Measurements from ENCODE around the gene NOL3.

The NOL3 gene

GRCh38 chr16:67155295-67156142, 14.8 kb upstream of the NOL3 start:
- peak in 1 of 2 experiments; percentile 11 for DNase-seq

GRCh38 chr16:67156143-67156844, 14.0 kb upstream of the NOL3 start:
- no peak for DNase-seq

GRCh38 chr16:67157106-67157748, 13.1 kb upstream of the NOL3 start:
- DNase-seq: no peak

- DNase-seq: no peak
These were observed 12.3 kb upstream of the NOL3 start for GRCh38 chr16:67157892-67158635.

GRCh38 chr16:67158637-67159600, 11.4 kb upstream of the NOL3 start:
- peak; percentile 64 to 81 for DNase-seq

GRCh38 chr16:67161595-67162058, 8.7 kb upstream of the NOL3 start:
- no peak for DNase-seq

- DNase-seq: peak in 1 of 2 experiments; percentile 16
These were observed 7.7 kb upstream of the NOL3 start for GRCh38 chr16:67162506-67163163.

GRCh38 chr16:67163164-67163998, 7.0 kb upstream of the NOL3 start:
- DNase-seq: no peak

- DNase-seq: no peak
These were observed 6.3 kb upstream of the NOL3 start for GRCh38 chr16:67163999-67164558.

GRCh38 chr16:67164599-67165061, 5.7 kb upstream of the NOL3 start, which contains the start of gene HSF4:
Gene HSF4 (plus strand): TSS chr16:67164745. CDS start chr16:67164812, 67 bp downstream.
- DNase-seq: no peak

GRCh38 chr16:67165121-67166078, 4.9 kb upstream of the NOL3 start:
- no peak for DNase-seq

GRCh38 chr16:67166110-67166547, 4.2 kb upstream of the NOL3 start:
- DNase-seq: no peak

GRCh38 chr16:67166598-67167168, 3.7 kb upstream of the NOL3 start:
- no peak for DNase-seq

- no peak for DNase-seq
These were observed 2.8 kb upstream of the NOL3 start for GRCh38 chr16:67167588-67167987.

- DNase-seq: no peak
These were observed 1.3 kb upstream of the NOL3 start for GRCh38 chr16:67169011-67169451.

GRCh38 chr16:67169642-67170167, 633 bp upstream of the NOL3 start:
- peak in 1 of 2 experiments; percentile 13 for DNase-seq

- DNase-seq: peak; percentile 68 to 82
These were observed 761 bp downstream of the NOL3 start for GRCh38 chr16:67170949-67171649.

Data from SW 1271 (cell line).